Activated CD8-positive, alpha-beta memory T cell treated with anti-CD3 and anti-CD28 coated beads for 4 hours (primary cell): Measurements from ENCODE around the gene TENT4A.

Experiments used
- DNase-seq, 2 donors: peaks; one replicate each; pipeline ENCODE4 v3.0.0-alpha.2; 2020; ENCODE audit warnings: low read depth in 2 of 2

Gene TENT4A

DNA sequence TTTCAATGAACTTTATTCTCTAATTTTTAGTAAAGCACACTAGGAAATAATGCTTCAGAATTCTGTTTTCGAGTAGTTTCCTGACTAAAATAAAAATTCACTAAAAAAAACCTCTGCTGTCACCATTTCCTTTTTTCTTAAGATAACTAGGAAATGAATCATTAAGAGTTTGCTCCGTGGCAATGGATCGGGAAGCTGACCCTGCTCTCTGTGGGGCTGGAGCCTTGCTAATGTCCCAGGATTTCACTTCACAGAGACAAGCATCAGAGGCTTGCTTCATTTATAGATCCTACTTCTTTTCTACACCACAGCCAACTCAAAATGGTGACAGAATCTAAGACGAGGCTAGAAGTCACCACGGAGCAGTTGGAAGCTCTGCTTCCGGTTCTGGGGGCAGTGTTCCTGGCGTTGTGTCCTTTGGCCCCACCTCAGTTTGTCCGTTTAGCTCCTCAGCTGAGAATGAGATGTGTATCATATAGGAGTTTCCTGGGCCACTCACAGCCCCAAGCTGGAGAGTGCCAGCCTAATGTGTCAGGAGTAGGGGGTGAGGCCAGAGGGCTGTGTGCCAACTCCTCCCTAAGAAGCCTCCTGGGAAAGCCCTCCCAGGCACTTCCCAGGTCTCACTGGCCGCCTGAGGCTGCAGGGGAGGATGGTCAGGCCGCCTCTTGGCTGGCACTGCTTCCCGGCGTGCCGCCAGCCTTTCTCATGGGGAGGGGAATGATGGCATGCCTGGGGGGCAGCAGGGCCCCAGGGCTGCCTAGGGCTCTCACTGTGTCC, 19.6 kb downstream of the TENT4A start:
- no peak for DNase-seq

DNA sequence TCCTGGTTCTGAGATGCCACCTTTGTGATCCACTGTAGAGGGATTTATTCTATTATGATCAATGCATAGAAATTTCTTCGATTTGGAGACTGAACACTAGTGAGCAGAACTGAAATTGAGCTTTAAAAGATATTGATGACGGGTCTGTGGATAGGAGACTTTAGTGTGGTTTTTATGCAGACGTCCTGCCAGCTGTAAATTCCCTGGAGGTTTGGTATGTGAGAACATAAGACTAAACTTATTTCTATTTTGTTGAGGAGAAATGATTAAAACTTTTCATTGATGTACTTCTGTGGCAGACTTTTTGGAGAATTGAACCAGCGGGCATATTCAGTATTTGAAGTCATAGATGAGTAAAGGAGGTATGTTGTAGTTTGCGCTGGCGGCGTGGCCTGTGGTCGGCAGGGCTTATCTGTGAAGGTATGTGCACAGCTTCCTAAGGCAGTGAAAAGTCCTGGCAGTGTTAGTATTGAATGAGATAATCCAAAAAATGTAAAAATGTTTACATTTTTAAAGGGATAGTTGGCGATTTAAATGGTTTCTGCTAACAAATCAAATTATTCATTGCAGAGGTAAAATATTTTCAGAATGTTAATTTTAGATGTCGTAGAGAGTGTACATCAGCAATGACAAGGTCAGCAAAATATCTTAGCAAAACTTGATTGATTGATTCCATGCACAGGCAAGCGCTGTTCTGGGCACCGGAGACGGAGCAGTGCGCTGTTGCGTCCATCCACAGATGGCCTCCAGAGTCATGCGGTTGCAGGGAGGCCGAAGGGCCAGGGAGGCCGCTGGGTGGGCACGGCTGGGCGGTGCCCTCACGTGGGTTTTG, 20.4 kb downstream of the TENT4A start:
- no peak for DNase-seq

DNA sequence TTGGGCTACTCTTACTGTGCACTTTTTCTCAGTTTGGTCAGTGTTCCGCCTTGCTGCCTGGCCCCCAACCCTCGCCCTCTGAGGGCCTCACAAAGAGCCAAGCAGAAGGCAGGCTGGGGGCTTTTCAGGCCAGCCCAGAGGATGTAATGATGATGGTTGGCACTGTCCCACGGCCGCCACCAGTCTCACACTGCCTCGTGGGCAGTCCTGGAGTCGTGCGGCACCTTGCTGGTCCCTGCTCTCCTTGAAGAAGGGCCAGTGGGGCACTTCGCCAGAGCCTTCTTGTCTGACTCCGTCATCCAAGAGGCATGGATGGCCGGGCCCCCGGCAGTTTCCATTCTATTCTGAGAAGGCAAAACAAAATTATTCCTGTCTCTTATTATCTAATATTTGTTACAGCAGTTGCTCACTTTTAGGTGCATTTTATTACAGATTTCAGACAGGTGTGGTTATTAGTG, 21.0 kb downstream of the TENT4A start:
- DNase-seq = no peak

DNA sequence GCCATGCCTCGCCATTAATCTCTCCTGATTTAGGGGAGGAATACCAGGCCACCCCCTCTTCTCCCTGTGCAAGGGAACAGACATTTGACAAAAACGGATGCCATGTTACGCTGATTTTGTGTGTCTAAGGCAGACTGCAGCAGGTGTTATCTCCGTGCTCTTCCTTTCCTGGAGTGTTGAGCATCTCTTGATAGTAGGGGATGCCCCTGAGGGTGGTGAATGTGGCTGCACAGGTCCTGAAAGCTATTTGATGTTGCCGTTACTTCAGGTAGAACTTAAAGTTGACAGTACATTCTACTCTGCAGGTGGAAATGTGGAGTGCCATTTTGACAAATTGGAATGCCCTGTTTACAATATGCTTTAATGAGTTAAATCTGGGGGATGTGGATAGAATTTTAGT, 21.5 kb downstream of the TENT4A start:
- no peak for DNase-seq

DNA sequence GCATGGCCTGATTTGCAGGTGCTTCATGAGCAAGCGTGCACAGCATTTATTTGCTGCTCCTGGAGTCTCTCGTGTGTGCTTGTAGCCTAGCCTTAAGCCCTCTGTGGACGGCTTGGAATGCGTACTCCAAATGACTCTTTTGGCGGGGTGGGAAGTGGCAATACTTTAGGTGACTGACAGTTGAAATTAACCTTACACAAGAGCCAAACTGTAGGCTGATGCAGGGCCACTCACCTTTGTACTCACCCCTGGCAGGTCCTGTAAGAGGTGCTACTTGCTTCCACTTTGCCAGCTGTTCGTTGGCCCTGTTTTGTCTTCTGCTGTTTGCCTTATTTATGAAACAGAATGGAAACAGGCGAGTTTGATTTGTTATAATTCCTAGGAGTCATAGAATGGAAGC, 22.9 kb downstream of the TENT4A start:
- no peak for DNase-seq

GRCh38 chr5:6736524-6737042, 23.4 kb downstream of the TENT4A start:
- DNase-seq = no peak

- DNase-seq = no peak
Observed at GRCh38 chr5:6737043-6737941, 24.1 kb downstream of the TENT4A start.

DNA sequence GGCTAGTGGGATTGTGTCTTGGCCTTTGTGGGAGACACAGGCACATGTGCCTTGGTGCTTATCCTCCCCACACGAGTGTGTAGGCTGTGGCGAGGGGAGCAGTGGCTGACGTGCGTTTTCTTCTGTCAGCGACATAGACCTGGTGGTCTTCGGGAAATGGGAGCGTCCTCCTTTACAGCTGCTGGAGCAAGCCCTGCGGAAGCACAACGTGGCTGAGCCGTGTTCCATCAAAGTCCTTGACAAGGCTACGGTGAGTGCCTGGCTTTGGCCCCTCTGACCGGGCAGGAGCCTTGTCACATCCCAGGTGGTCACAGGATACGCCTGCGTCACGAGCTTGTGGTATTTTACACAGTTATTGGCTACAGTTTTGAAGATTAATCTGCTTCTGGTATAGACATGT, 26.4 kb downstream of the TENT4A start:
- no peak for DNase-seq

DNA sequence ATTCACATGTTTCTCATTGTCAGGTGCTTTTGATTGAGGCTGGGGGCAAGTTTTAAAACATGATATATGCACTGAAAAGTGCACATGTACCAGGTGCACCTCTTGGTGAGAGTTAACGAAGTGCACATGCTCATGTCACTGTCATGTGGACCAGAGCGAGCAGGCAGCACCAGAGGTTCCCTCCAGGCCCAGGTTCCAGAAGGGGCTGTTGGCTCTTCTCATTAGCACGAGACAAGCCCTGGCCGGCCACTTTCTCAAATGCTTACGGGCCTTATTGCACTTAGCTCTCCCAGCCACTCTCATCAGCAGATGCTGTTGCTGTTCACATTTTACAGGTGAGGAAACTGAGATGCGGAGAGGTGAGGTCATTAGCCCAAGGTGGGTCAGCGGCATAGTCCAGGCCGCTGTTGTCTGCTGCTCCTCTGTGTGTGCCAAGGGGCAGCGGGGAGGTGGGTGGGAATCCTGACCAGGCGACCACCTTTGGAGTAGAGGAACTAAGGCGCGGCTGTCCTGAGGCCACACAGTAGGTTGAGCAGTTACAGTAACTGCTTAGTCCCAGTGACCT, 27.4 kb downstream of the TENT4A start:
- DNase-seq = no peak

- DNase-seq = no peak
Observed at GRCh38 chr5:6742081-6742758, 29.0 kb downstream of the TENT4A start.

GRCh38 chr5:6743161-6743560, 29.9 kb downstream of the TENT4A start:
- no peak for DNase-seq

- no peak for DNase-seq
Observed at GRCh38 chr5:6744841-6745705, 31.8 kb downstream of the TENT4A start.

GRCh38 chr5:6745706-6746222, 32.5 kb downstream of the TENT4A start:
- no peak for DNase-seq

DNA sequence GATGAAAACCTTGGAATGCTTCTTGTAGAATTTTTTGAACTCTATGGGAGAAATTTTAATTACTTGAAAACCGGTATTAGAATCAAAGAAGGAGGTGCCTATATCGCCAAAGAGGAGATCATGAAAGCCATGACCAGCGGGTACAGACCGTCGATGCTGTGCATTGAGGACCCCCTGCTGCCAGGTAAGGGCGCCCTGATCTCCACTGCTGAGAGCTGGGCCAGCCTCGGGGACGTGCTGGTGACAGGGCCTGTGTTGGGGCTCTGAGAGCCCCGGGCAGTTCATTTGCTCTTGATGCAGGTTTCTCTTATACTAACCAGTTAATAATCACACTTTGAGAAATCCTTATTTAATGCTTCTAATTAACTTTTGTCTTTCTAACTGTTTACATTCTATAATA, 33.0 kb downstream of the TENT4A start:
- DNase-seq = no peak

GRCh38 chr5:6747103-6747502, 33.9 kb downstream of the TENT4A start:
- DNase-seq = no peak

DNA sequence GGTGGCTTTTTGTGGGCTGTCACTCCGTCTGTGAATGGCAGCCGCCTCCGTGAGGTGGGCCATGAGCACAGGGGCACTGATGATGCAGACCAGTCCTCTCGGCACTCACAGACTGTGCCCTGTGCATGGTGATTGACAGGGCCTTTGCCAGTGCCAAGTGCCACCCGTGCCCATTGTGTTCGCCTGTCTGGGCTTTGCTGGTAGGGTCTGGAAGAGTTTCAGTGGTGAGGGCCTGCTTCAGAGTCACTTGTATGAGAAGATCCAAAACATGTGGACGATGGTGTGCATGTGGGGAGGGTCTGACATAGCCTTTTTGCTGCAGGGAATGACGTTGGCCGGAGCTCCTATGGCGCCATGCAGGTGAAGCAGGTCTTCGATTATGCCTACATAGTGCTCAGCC, 34.9 kb downstream of the TENT4A start:
- DNase-seq = no peak

GRCh38 chr5:6749026-6749716, 35.9 kb downstream of the TENT4A start:
- no peak for DNase-seq

- DNase-seq = no peak
Observed at GRCh38 chr5:6750142-6750840, 37.1 kb downstream of the TENT4A start.
